ENCODE measurements around the gene ETS1.

Gene ETS1

DNA sequence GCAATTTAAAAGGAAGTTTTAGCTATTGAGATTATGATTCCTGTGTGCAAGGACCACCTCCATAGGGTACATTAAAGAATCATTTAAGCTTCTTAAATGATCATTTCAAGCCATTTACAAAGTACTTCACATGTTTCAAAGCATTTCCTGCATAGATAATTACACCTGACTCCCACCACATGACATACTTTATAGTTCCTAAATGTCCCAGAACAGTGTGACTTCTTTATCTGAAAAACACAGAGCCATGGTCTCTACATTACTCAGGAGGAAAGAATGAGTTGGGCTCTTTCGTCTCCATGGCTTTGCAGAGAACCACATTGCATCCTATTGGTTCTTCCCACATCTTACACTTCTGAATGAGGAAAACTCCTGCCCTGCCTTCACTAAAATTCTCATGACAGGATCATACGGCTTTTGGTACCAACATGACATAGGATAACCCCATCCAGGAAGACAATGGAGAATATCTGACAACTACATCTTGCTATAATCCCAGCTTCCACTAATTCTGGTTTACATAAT lies 88.6 kb downstream of the ETS1 start:
- peak in 1 of 2 experiments; percentile 28 for DNase-seq

DNA sequence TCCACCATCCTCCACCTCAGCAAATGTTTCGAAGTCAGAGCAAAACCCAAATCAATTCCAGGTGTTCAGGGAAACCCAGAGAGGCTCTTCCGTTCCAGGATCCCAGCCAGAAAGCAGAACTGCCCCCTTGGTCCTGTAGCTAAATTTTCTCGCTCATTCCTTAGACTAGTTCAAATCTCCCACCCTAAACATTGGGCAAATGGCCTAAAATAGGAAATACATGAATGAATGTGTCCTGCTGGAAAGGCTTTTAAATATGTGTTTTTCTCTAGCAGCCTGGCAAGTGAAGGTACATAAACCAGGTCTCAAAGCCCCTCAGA lies 89.6 kb downstream of the ETS1 start:
- no peak for DNase-seq

DNA sequence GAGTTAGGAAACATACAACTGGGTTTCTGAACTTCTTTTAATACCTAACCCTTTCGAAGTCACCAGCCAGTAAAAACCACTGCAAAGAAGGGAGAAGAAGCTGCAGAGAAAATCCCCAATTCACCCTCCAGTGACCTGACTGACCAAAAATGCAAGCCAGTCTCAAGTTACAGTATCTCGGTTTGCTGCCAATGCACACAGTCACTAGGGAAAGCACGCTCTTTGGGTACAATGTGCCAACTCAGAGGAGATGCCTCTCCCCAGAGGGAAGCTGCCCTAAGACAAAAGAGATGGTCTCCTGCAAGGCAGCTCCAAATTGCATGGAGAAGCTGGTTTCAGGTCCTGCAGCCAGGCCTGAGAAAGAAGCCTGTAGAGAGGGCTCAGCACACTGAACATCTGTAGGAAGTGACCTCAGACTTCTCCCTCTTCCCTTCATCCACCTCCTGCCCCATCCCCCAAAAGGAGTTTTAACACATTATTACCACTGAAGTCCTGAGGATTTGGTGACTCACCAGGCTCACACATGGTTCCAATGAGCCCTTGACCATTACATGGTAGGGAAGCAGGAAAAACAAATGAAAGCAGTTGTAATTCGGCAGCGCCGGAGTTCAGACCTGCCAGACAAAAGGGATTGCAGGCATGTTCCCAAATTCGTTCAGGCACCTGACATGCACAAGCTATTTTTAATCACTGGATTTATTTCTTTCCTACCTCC lies 90.1 kb downstream of the ETS1 start:
- peak; percentile 37 to 71 for DNase-seq

DNA sequence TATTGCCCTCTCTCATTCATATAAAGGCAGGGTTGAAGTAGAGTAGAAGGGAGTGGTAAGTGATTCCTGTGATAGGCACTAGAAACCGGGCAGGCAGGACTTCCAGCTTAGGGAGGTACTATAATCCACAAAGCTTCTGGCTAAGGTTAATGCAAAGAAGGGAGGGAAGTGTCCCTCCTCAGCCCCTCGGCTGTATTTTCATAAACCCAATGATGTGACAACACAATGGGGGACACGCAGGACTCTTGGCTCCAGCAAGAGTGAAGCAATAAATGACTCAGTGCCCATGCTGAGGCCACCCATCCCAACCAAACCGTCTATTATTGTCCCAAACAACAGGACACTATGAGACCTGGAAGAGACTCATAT lies 90.7 kb downstream of the ETS1 start:
- DNase-seq, result peak in 1 of 2 experiments; percentile 59

DNA sequence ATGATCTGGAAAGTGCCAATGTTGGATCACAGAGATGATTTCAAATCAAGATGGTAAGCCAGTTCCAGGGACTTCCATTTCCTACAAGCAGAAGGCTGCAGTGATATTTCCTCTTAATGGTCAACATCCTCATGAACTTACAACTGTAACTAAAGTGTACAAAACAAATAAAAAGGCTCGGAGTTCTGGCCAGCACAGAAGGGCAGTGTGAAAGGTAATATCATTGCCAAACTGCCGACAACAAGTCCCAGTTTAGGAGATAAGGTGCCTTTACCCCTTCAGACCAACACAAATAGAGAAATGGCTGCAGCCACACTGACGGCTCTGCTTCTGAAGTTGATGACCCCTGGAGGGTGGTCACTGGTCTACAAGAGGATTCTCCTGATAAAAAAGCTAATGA lies 91.1 kb downstream of the ETS1 start:
- DNase-seq, result no peak

DNA sequence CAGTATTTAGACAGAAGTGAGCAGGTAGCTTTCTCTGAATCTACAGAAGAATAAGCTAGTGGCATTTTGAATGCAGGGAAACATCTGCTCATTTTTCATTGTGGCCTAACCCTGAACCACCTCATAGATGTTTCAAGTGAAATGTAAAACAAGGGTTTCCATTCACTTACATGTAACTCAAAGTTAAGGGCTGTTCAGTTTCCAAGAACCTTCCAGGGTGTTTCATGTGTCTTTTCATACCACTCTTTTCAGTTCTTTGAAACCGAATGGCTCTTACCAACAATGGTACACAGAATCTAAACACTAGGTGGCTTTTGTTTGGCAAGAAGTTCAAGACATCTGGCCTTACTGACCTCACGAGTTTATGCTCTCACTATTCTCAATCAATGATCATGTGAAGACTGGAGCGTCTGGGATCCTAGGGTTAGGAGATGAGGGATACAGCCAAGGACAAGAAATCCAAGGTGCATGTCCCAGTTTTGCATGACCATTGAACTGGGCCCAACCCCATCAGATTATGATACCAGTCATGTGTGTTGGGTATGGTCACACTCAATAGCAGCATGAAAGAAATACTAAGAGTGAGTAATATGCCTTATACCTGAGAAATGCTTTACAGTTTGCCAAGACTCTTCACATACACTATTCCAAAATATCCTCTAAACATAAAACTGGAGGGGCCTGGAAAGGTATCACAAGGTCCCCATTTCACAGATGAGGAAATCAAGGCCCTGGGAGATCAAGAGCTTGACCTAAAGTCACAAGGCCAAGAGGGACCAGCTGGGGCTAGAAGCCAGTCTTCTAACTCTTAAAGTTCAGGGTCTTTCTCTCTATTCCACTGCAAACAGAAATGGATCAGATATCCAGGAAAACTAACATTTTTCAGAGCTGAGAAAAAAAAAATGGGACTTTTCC lies 92.7 kb downstream of the ETS1 start:
- no peak for DNase-seq

DNA sequence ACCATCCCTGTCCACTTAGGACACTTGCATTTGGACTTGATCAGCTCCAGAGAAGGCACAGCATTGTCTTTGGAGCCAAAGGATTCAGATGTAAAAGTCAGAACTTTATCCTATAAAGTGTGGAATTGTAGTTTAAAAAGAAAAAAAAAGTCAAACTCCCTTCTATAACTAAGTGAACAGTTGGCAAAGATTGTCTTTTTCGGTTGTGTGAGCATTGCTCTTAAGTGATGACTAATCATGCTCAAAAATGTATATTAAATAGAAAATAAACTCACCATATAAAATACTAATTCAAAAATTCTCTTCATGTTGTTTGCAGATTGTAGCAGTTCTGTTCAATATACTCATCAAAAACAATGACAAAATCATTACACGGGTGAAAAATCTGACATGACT lies 93.8 kb downstream of the ETS1 start:
- no peak for DNase-seq

DNA sequence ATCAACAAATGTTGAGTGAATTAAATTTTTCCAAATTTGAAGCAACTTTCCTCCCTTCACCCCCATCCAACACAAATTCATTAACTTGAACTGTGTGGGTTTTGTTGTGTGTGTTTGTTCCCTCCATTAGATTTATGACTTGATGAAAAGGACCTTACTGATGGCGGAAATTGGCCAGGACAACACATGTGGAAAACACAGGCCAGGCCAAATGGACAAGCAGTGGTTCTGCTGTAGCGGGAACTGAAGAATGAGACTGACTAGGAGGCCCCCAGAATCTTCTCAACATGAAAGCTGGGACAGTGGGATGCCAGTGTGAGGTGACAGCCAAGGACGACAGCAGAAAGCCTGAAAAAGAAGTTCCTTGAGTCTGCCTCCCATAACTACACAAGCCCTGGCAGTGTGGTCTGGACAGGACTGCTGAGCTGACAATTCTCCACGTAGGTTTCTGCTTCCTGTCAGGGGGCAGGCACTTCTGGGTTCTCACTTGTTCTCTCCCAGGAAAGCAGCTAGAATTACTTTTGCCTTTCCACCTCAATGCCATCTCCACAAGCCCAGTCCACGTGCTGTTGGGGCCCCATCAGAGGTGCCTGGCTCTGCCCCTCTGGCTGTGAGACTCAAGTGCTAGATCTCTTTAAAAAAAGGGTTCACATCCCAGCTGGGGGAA lies 94.3 kb downstream of the ETS1 start:
- no peak for DNase-seq

DNA sequence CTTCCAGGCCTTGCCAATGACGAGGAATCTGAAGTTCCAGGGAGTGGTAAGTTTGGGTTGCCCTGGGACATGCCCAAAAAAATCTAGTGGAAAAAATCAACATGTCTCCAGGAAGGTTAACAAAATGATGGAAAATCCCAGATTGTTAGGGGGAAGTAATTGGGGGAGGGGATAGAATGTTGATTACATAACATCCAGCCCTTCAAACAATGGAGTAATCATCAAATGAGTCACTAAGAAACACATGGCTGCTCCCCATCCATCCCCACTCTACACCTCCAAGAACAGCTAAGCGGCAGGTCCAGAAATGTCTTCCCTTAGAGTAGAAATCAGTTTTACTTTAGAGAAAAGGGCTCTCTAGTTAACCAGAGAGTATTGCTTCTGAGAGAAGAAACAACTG lies 94.9 kb downstream of the ETS1 start:
- DNase-seq, result no peak

DNA sequence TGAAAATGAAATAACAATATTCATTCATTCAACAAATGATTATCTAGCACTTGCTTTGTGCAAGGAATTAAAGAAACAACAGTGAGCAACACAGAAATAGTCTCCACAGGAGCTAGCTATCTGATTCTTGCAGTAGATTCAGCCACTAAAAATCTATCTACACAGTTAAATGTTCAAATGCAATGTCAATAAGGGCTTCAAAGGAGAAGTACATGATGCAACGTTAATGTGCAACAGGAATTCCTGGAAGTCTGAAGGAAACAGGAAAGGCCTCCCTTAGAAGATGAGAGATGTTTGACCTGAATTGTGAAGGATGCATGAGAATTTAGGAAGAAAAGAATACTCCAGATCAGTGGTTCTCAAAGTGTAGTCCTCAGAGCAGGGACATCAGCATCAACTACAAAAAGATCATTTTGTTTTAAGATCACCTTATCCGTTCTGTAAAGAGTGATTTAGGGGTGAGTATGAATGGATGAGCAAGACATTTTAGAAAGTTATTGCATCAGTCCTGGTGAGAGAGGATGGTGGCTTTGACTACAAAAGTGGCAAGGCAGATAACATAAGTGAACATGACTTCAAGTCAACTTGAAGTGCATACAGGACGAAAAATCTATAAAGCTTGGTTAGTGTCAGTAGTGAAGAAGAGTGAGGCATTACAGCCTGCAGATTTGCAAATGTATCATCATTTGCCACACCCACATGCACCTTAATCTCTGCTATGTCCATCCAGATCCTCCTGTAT lies 96.0 kb downstream of the ETS1 start:
- no peak for DNase-seq

DNA sequence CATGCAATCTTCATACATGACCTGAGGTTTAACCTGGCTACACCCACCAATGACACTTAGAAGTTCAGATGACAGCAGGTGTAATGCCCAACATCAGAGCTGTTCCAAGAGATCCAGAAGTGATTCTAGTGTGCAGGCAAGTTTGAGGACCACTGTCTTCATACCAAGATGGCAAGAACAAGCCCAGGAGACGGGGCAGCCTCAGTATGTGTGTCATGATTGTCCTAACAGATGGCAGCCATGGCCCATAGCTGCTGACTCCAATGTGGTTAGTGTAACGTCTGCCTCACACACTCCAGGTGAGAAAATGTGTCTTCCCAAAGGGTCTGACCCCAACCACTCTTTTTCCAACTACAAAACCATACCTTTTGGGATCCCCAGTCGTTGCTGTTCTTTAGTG lies 97.3 kb downstream of the ETS1 start:
- DNase-seq, result no peak

DNA sequence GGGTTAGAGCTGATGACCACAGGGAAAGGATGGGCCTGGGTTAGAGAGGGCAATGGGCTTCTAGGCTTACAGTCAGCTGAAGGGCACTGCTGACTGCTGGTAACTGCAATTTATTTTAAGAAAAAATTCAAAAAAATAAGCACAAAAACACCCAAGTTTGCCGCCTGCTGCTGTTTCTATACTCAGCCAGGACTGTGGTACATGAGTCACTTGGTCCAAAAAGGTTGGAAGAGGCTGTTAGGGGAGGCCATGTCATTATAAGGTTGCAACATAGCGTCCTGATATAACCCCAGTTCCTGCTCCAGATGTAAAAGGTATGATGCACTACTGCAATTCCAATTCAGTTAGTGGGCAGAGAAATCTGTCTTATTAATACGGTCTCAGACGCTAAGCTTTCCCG lies 98.9 kb downstream of the ETS1 start:
- DNase-seq, result no peak

DNA sequence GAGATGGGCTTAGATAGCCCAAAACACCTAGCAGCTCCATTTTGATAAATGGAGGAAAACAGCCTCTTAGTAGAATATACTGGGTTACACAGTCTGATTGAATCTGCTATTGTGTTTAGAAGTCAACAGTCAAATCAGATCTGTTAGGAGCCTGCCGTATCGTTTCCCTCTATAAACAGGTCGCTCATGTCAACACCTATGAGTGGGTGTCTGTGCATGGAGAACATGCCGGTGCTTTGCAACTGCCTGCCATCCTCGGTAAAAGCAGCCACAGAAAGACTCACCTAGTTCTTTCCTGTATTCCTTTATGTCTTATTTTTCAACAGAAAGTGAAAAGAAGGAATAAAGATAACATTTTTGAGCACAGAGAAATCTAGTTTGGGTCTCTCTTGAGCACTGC lies 99.4 kb downstream of the ETS1 start:
- no peak for DNase-seq

DNA sequence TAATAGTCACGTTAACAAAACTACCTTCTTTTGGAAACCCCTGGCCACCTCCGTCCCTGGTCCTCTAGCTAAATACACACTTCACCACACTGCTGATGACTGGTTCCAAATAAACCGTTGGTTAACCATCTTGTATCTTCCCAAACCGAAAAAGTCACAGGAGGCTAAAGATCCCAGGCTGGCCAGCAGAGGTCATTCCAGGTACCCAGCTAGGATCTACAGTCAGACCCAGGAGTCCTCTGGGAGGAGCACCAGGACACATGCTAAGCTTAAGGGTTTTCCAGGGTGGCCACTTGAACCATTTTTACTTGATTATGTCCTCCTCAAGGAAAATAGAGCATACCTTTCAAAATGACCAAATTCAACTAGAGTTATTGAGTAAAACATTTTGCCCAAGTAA lies 103.2 kb downstream of the ETS1 start:
- no peak for DNase-seq

DNA sequence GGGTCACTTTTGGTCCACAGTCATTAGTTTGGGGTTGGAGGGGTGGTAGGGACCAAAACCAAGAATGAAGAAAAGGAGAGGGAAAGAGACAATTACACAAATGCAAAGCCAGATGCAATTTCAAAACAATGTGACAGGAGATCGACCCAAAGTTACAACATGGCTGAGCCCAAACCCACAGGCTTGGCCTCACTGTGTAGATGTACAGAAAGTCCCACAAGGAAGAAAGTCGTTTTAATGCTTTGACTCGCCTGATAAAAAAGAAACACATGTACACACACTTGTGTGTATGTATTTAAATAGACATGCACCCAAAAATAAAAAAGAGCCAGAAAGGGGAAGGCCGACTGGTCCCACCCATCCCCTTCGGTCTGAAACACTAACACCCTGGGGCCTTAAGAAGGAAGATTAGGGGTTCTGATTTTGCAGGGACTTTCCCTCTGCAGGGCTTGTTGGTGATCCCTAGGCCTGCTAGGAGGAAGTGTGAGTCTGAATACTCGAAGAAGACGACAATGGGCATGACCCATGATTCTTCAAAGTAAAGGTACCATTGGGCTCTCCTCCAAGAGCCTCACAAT lies 104.1 kb downstream of the ETS1 start:
- no peak for DNase-seq

DNA sequence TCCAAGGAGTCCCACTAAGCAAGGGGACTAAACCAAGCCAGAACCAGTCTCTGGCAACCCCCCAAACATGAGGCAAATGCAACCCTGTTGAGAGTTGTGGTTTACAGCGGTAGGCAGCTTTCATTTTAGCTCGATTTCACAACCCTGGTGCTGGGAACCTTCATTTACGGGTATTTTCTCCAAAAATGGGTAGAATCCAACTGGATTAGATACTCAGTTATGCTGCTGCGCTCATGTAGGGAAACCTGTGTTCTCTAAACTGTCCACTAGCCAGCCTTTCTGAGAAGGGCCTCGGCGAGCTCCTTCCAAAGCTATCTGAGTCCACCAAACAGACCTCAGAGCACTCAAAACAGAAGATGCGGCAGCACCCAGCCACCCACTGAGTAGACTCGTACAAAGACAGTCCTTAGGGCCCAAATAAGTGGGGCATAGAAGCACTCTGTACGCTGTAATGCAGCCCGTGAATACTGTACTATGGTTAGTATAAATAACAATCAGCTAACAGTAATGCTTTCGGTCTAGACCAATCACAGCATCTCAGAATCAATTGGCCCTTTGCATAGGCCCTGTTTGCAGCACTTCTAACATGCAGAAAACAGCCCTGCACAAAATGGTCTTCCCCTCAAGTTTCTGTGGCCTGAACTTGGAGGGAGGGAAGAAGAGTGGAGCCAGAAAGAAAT lies 104.7 kb downstream of the ETS1 start:
- DNase-seq, result no peak

DNA sequence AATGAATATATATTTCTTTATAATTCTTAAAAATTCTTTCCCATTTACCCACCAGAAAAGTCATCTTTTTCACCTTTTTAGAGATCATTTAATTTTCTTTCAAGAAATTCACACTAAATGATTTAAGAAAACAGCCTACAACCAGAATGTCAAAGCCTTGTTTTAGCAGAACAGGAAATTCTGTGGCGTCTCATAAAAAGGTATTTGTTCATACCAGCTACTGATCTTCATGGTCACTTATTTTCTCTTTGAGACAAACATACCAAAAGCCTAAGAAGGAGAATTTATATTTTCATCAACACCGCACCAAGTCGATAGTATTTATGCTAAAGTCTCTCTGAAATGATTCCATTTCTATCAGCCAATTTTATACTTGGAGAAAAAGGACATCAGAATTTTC lies 105.3 kb downstream of the ETS1 start:
- DNase-seq, result no peak

DNA sequence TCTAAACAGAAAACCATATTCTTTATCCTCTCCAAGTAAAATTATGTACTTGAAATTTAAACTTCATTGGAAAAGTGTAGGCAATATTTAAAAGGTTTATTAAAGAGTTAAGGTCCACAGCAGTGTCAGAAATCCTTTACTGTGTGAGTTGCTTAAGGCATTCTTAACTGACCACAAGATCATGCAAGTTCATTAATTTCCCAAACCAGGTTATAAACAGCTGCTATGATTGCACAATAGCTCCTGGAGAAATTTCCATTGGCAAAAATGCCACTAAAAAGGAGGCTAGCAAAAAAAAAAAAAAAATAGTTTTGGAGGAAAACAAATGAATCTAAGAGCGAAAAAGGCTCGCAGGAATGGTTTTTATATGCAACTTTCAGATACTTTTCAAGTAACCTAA lies 106.2 kb downstream of the ETS1 start:
- no peak for DNase-seq

DNA sequence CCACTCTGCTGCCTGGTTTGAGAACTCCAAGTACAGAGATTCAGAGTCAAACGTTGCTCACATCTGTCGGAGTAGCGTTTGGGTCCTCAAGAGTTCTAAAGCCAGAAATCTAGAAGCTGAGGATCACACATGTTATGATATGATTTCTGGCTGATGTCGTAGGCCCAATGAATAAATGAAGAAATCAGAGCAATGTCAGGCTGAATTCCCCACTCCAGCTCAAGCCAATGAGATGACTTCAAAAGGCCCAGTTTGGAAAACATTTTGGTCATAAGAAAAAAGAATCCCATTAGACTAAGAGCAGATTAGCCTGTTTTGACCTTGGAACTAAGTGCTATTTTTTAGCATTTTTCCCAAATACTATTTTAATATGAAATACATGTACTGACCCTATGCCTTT lies 106.7 kb downstream of the ETS1 start:
- no peak for DNase-seq

DNA sequence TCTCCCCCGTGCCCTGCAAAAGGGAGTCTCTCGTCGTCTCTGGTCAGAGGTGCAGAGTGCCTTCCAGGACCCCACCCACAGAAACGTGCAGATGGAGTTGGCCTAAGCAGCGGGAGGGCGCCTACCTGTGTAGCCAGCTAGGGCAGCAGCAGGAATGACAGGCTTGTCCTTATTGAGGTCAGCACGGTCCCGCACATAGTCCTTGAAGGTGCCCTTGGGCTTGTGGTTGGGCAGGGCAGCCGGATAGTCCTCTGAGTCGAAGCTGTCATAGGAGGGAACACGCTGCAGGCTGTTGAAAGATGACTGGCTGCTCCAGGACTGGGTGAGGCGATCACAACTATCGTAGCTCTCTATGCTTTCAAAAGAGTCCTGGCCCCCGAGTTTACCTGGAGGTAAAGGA lies 107.3 kb downstream of the ETS1 start:
- DNase-seq, result no peak

DNA sequence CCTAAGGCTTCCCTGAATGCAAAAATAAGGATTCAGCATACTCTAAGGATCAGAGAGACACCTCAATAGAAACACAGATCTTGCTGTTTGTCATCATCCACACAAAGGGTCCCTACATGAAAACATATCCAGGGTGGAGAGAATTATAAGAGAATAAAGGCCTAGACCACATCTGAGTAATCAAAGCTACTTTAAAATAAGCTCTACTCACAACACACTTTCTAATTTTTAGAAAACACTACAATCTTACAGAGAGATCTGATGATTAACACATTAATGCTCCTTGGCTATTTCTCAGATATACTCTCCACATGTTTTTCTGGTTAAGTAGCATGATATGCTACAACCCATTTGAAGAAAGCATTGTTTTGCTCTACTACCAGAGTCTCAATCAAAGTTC lies 108.2 kb downstream of the ETS1 start:
- DNase-seq, result no peak

DNA sequence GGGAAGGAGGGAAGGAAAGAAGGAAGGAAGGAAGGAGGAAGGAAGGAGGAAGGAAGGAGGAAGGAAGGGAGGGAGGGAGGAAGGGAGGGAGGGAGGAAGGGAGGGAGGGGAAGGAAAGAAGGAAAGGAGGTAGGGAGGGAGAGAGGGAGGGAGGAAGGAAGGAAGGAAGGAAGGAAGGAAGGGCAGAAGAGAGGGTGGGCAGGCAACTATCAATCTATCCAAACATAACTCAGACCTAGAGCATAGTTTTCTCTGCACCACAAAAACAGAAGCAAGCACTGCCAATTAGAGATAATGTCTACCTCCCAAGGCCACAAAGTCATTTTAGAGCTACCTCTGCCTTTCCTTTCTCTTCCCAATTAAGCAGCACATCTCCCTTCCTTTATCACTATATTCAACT lies 109.1 kb downstream of the ETS1 start:
- no peak for DNase-seq

Measured in NCI-H2081 (cell line).